SKM-1 treated with dmso at 0.1 percent for 144 hours (cell line): ENCODE results near the gene UCK1.

Source experiments
- DNase-seq: peaks from one replicate; lab custom pipeline; 2025; ENCODE audit not compliant: unreplicated experiment; lab: John Stamatoyannopoulos, UW

UCK1 gene

GRCh38 chr9:131530920-131531832 is at the start of gene UCK1:
UCK1 (minus strand) TSS chr9:131531263; CDS start chr9:131531174, 89 bp downstream.
- peak; percentile 70 for DNase-seq

- DNase-seq = no peak
These were observed 49.3 kb upstream of the UCK1 start for GRCh38 chr9:131580358-131580757.

GRCh38 chr9:131579789-131580211 is 48.7 kb upstream of the UCK1 start:
- no peak for DNase-seq

GRCh38 chr9:131578731-131579504 is 47.9 kb upstream of the UCK1 start:
- no peak for DNase-seq

GRCh38 chr9:131578021-131578420 is 47.0 kb upstream of the UCK1 start:
- DNase-seq = no peak

GRCh38 chr9:131577005-131578000 is 46.2 kb upstream of the UCK1 start:
- DNase-seq = no peak

- no peak for DNase-seq
These were observed 45.1 kb upstream of the UCK1 start for GRCh38 chr9:131575946-131576853.

GRCh38 chr9:131574730-131575640 is 43.9 kb upstream of the UCK1 start:
- DNase-seq = no peak

- no peak for DNase-seq
These were observed 36.8 kb upstream of the UCK1 start for GRCh38 chr9:131567910-131568309.

GRCh38 chr9:131566158-131566557 is 35.1 kb upstream of the UCK1 start:
- DNase-seq = no peak

GRCh38 chr9:131565369-131565768 is 34.3 kb upstream of the UCK1 start:
- no peak for DNase-seq

- no peak for DNase-seq
These were observed 31.2 kb upstream of the UCK1 start for GRCh38 chr9:131562032-131562959.

GRCh38 chr9:131559421-131560000 is 28.4 kb upstream of the UCK1 start:
- peak; percentile 8 for DNase-seq

GRCh38 chr9:131557855-131558548 is 26.9 kb upstream of the UCK1 start:
- no peak for DNase-seq

- no peak for DNase-seq
These were observed 25.0 kb upstream of the UCK1 start for GRCh38 chr9:131555841-131556673.

- DNase-seq = no peak
These were observed 23.8 kb upstream of the UCK1 start for GRCh38 chr9:131554843-131555351.
